ENCODE measurements around the gene CLASP2. TPM values are rescaled to one million over a fixed set of nuclear protein-coding genes. Genes with fewer than 3 reads are reported as not detected.

The CLASP2 gene
- total RNA-seq, 4 donors from 2014 or later = 37.6 to 55.2 (median 44.6) TPM

- Histone ChIP-seq H3K9me3 (no peaks in the 10 kb centered on the region), H3K4me3 (no peak overlapping the region), H3K4me1 (no peaks in the 10 kb centered on the region), H3K27me3 (no peaks in the 10 kb centered on the region), H3K36me3 (peaks cover 7 to 43% of the 10 kb centered on the region in 2 donors), H3K27ac (no peak overlapping the region)
- DNase-seq (no peak), ATAC-seq (no peak)
- intact Hi-C loops (cut with DNase I; ENCODE audit: low total_unique reads) = no loop called here
- no peak for TF ChIP-seq CTCF (IDR thresholded peaks at IDR 0.05 in 4 of 5, conservative IDR thresholded peaks at IDR 0.05 in 1 of 5)
- in situ Hi-C loops (cut with MboI; ENCODE audit: low sequenced_read_pairs in 4 of 4) = no loop called here
These were observed 204.7 kb downstream of the CLASP2 start for GRCh38 chr3:33513262-33513863.

GRCh38 chr3:33505027-33505426 lies 213.0 kb downstream of the CLASP2 start:
- Histone ChIP-seq H3K36me3 (peaks cover 0 to 34% of the 10 kb centered on the region in 2 donors), H3K9me3 (no peaks in the 10 kb centered on the region), H3K27ac (no peak overlapping the region), H3K27me3 (no peaks in the 10 kb centered on the region), H3K4me3 (no peak overlapping the region), H3K4me1 (no peaks in the 10 kb centered on the region)
- ATAC-seq (no peak), DNase-seq (no peak)
- intact Hi-C loops (cut with DNase I; ENCODE audit: low total_unique reads) (no loop called here), in situ Hi-C loops (cut with MboI; ENCODE audit: low sequenced_read_pairs in 4 of 4) (no loop called here)
- TF ChIP-seq POLR2A (IDR thresholded peaks at IDR 0.05) (no peak), CTCF (IDR thresholded peaks at IDR 0.05 in 4 of 5, conservative IDR thresholded peaks at IDR 0.05 in 1 of 5) (no peak)

- no peaks in the 10 kb centered on the region for H3K9me3 ChIP-seq
- no peak for ATAC-seq
- in situ Hi-C loops (cut with MboI; ENCODE audit: low sequenced_read_pairs in 4 of 4) (no loop called here), intact Hi-C loops (cut with DNase I; ENCODE audit: low total_unique reads) (no loop called here)
- no peak for TF ChIP-seq CTCF (IDR thresholded peaks at IDR 0.05 in 4 of 5, conservative IDR thresholded peaks at IDR 0.05 in 1 of 5)
- TF ChIP-seq POLR2A (IDR thresholded peaks at IDR 0.05) = no peak
- H3K4me1 ChIP-seq = no peaks in the 10 kb centered on the region
- H3K36me3 ChIP-seq = peaks cover 2 to 22% of the 10 kb centered on the region in 2 donors
- no peak overlapping the region for H3K4me3 ChIP-seq
- no peak for DNase-seq
- H3K27ac ChIP-seq = no peak overlapping the region
- H3K27me3 ChIP-seq = no peaks in the 10 kb centered on the region
These were observed 221.6 kb downstream of the CLASP2 start for GRCh38 chr3:33496449-33496848.

GRCh38 chr3:33491721-33492120 lies 226.3 kb downstream of the CLASP2 start:
- Histone ChIP-seq H3K9me3 (no peaks in the 10 kb centered on the region), H3K27me3 (no peaks in the 10 kb centered on the region), H3K27ac (no peak overlapping the region), H3K4me3 (no peak overlapping the region), H3K36me3 (no peaks in the 10 kb centered on the region), H3K4me1 (no peaks in the 10 kb centered on the region)
- ATAC-seq (no peak), DNase-seq (no peak)
- intact Hi-C loops (cut with DNase I; ENCODE audit: low total_unique reads) = no loop called here
- in situ Hi-C loops (cut with MboI; ENCODE audit: low sequenced_read_pairs in 4 of 4) = no loop called here
- TF ChIP-seq CTCF (IDR thresholded peaks at IDR 0.05 in 4 of 5, conservative IDR thresholded peaks at IDR 0.05 in 1 of 5) (no peak), POLR2A (IDR thresholded peaks at IDR 0.05) (no peak)
